Metanephros (tissue), 2 donors: Measurements from ENCODE around the gene SPDYE11. TPM values are rescaled to one million over a fixed set of nuclear protein-coding genes. Genes with fewer than 3 reads are reported as not detected.

ENCODE experiments used
- small RNA-seq: library from RNA; depleted of rRNA; stranded (forward); fragments of <200 nt; gene quantifications from one replicate; pipeline ENCODE3, GENCODE V24; 2014; ENCODE audit warnings: low replicate concordance
- total RNA-seq: library from RNA; depleted of rRNA; stranded (reverse); fragments of >200 nt; gene quantifications from one replicate; pipeline ENCODE4 v1.2.3, GENCODE V29; 2014

The SPDYE11 gene
- not detected for total RNA-seq

GRCh38 chr7:73057811-73058210, at the start of gene SPDYE11:
SPDYE11 (minus strand) TSS chr7:73057911; CDS start chr7:73056111, 1,800 bp downstream.

GRCh38 chr7:73085938-73086337, 28.2 kb upstream of the SPDYE11 start, which contains the start of gene SPDYE9:
SPDYE9 (minus strand) TSS chr7:73086038; CDS start chr7:73084238, 1,800 bp downstream.

GRCh38 chr7:73029666-73030065, 28.0 kb downstream of the SPDYE11 start, which contains the start of gene SPDYE8:
SPDYE8 (minus strand) TSS chr7:73029766; CDS start chr7:73027966, 1,800 bp downstream.

Small RNA genes within 50 kb of the gene (small RNA-seq; reads per million reads assigned to genes)
- gene RF00019 = not detected

Other genes starting within 250 kb of the SPDYE11 start
- 6.9 TPM for gene TYW1B, start 229.7 kb downstream of the SPDYE11 start, total RNA-seq
- gene POM121, start 132.8 kb downstream of the SPDYE11 start, total RNA-seq = 20.3 TPM
- gene TRIM74, start 88.4 kb downstream of the SPDYE11 start, total RNA-seq = 1.6 TPM
- gene SPDYE8, start 28.1 kb downstream of the SPDYE11 start, total RNA-seq = not detected
- gene SPDYE9, start 28.1 kb upstream of the SPDYE11 start, total RNA-seq = not detected